MM.1S (cell line): ENCODE measurements around the gene ALG5.

ENCODE experiments used
- EZH2 ChIP-seq: fragments of 300-600 bp; sonication (generic); optimal IDR thresholded peaks from 2 replicates; pipeline ENCODE3; 2017; ENCODE audit warnings: low read depth, mild to moderate bottlenecking, antibody characterized with exemption, low read length, mixed read lengths
- TF ChIP-seq, protein P1 (sequence below): fragments of 300-600 bp; sonication (generic); IDR thresholded peaks from 2 replicates; pipeline ENCODE4 v1.5.1; 2016; ENCODE audit warnings: antibody characterized with exemption, low read length, mixed read lengths

GRCh38 chr13:36925603-36926002 is 73.5 kb downstream of the ALG5 start:
- TF ChIP-seq, protein P1, sequence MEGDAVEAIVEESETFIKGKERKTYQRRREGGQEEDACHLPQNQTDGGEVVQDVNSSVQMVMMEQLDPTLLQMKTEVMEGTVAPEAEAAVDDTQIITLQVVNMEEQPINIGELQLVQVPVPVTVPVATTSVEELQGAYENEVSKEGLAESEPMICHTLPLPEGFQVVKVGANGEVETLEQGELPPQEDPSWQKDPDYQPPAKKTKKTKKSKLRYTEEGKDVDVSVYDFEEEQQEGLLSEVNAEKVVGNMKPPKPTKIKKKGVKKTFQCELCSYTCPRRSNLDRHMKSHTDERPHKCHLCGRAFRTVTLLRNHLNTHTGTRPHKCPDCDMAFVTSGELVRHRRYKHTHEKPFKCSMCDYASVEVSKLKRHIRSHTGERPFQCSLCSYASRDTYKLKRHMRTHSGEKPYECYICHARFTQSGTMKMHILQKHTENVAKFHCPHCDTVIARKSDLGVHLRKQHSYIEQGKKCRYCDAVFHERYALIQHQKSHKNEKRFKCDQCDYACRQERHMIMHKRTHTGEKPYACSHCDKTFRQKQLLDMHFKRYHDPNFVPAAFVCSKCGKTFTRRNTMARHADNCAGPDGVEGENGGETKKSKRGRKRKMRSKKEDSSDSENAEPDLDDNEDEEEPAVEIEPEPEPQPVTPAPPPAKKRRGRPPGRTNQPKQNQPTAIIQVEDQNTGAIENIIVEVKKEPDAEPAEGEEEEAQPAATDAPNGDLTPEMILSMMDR = no peak
- TF ChIP-seq EZH2 = no peak
